Stimulated activated CD8-positive, alpha-beta memory T cell treated with anti-CD3 and anti-CD28 coated beads, Interleukin-2, amount 100 ng/mL, for 48 hours (primary cell): Measurements from ENCODE around the gene DCTN5.
"Not testable (repeated sequence)": the region's sequence is repeated elsewhere in the genome, so short reads cannot be mapped to it uniquely, and the experiment has no call there.

Source experiments
- DNase-seq, 2 donors: peaks; one replicate each; pipeline ENCODE4 v3.0.0-alpha.2; 2020; ENCODE audit warnings: low read depth in 2 of 2

The DCTN5 gene

DNA sequence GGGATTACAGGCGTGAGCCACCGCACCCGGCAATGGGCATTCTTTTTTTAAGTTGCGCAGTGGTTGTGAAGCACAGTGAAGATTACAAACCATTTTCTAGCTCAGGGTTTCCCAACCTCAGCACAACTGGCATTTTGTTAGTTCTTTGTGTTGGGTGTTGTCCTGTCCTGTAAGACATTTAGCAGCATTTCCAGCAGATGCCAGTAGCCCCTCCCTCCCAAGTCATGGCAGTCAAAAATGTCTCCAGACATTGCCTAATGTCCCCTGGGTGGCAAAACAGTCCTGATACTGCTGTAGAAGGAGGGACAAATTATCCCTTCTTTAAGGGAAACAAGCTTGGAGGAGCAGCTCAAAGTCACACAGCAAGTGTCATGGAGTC is 53.0 kb downstream of the DCTN5 start:
- DNase-seq, result no peak

DNA sequence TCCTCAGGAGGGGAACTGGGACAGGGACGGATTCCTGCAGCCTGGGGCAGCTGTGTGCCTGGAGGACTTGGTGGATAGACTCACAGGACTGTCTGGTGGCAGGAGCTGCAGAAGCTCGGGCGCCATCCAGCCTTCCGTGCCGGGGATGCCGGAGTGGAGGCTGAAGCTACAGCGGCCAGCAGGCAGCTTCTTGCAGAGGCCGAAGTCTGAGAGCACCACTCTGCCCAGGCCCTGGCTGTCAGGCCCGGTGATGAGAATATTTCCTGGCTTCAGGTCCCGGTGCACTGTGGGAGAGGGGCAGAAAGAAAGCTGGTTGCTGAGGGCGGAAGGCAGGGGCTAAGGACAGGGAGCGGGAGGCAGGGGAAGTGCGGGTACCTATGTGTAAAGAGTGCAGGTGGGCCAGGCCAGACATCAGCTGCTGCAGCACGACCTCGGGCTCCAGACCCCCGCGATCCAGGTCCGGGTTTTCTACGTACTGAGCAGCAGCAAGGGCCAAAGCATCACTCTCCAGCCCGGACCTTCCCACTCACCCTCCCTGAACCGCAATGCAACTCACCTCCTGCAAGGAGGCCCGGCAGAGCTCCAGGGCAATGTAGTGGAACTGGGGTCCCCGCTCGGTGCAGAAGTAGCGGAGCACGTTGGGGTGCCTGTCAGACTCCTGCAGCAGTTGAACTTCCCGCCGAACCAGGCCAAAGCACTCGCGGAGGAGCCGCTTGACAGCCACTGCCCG is 53.5 kb downstream of the DCTN5 start:
- no peak for DNase-seq

DNA sequence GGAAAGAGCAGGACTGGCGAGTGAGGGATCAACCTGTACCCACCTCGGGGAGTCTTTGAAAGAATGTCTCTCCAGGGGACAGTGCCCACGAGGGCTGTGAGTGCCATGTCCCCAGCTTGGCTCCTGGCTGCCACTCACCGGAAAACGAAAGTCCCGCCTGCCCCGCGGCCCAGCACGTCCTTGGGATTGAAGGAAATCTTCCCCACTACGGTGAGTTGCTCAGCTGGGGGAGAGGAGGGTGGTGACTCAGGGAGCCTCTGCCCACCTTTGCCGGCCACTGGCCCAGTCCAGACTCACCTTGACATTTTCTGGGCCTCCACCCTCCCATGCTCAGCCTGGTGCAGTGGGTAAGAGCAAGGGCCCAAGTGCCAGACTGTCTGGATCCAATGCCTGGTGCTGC is 54.5 kb downstream of the DCTN5 start:
- no peak for DNase-seq

DNA sequence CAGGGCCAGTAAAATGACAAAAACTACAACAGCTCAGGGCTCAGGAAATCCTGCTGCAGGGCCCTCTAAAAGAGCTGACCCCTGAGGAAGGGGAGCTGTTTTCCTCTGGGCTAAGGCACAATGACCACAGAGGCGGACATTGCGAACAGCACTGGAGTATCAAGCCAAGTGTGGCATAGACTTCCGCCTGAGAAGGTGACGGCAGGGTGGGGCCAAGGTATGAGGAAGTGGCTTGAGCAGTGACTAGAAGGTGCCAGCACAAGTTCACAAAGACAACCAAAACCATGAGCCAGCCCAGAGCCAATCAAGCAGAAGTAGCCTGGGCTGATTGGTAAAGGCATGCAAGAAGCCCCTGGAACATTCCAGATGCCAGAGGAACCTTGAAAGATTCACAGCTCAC is 57.8 kb downstream of the DCTN5 start:
- no peak for DNase-seq

DNA sequence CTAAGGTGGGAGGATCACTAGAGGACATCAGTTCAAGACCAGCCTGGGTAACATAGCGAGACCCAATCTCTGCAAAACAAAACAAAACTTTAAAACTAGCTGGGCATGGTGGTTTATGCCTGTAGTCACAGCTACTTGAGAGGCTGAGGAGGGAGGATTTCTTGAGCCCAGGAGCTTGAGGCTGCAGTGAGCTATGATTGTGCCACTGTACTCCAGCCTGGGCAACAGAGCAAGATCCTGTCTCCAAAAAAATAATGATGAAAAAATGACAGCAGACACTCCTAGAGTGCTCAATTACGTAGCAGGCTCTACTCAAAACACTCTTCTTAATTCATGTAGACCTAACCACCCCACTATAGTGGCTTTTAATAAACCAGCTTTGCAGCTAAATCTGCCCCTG is 58.8 kb downstream of the DCTN5 start:
- DNase-seq, result no peak

DNA sequence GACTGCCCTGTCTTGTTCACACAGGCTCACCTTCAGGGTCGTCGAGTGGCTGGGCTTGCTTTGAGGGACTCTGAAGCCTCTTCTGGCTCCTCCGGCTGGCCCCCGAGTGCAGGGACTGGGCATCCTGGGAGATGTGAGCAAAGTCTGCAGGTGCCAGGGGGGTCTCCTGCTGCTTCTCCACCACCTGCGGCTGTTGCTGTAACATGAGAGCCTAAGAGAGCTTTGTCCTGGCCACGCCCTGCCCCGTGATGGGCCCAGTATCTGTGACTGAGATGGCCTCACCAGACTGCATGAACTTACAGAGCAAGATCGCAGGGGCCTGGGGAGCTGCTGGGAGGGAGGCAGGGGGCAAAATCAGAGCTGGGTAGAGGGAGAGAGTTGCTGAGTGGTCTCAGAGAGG is 59.2 kb downstream of the DCTN5 start:
- no peak for DNase-seq

DNA sequence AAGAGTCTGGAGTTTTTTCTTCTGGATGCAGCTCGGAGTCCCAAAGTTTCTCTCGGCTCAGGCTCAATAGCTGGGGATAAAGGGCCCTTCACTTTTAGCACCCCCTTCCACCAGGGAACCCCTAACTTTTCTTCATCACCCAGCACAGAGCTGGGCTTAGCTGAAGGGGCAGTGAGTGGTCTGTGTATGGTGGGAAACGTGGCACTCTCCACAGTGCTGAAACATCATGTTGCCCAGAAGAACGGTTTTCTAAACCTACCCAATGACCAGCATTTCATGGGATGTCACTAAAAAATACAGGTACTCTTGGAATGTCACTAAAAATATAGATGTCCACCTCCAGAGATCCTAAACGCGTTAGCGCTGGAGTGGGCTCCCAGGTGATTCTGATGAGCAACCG is 59.8 kb downstream of the DCTN5 start:
- DNase-seq, result no peak

DNA sequence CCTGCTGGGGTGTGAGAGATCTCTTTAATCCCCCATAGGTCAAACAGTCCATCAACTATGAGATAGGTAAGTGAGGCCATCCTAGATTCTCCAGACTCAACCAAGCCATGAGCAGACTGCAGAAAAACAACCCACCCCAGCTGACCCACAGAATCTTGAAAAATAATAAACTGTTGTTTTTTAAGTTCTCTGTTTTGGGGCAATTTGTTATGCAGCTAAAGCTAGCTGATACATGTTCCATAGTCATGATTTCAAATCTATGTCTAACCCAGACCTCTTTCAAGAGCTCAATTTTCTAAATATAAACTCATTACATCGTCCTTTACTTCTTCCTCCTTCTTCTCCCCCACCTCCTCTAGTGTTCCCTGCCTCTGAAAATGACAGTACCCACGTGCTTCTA is 61.7 kb downstream of the DCTN5 start:
- no peak for DNase-seq

DNA sequence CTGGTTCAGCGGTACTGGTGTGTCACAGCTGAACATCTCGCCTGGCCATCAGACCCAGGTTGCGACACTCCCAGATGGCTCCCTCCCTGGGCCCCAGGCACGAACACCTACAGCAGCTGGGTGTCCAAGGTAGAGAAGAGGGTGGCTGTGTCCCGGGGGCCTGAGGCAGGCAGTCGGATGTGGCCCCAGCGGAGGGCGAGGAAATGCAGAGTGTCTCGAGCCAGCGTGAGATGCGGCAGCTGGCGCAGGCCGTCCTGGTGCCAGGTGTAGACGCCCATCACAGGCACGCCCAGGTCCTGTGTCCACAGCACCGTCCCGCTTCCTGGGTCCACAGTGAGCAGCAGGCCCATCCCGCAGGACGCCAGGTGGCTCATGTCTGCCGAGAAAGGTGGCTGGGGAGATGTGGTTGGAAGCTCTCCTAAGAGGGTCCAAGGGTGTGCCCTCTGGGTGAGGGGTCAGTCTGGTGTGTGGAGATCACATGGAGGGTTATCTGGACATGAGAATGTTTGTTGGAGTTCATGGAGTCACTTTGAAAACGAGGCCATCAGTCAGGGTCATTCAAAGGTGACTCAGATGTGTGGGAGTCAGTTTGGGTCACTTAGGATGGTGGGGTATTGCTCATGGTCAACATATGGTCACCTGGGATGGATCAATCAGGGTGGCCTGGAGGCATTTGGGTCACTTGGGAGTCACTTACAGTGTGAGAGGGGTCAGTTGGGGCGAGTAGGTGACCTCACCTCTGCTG is 63.7 kb downstream of the DCTN5 start:
- DNase-seq, result no peak

DNA sequence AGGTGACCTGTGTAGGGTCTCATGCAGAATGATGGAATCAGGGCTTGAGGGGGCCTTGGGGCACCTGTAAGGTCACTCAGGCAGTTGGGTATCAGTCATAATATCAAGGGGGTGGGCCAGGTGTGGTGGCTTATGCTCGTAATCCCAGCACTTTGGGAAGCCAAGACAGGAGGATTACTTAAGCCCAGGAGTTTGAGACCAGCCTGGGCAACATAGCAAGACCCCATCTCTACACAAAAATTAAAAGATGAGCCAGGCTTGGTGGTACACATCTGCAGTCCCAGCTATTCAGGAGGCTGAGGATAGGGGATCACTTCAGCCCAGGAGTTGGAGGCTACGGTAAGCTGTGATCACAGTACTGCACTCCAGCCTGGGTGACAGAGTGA is 64.2 kb downstream of the DCTN5 start:
- no peak for DNase-seq

DNA sequence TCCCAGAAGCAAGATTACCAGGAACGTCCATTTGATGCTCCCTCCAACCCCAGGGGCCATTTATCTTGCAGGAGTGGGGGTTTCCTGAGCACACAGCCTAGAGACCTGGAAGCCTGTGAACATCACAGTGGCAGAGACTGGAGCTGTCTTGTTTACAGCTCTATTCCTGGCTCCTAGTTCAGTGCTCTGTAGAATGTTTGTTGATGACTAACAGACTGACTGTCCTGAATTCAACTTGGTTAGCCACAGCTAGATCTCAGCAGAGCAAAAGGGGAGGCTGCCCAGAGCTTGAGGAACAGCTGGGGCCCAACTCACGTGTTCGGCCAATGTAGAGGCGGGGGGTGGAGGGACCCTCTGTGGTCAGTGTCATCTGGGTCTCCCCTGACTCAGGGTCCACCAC is 65.2 kb downstream of the DCTN5 start:
- DNase-seq, result no peak

DNA sequence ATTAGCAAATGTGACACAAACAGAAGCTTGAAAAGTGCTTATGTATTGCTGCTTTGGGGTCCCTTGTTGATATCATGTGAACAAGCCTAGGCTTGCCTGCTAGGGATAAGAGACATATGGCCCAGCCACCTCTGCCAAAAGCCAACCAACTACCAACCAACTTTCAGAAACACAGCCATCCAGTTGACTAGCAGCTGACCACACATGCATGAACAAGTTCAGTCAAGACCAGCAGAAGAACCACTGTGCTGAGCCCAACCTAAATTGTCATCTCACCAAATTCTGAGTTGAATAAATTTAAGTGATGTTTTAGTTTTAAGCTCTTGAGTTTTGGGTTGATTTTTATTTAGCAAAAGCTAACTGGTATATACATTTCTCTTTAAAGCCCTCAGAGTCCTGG is 68.3 kb downstream of the DCTN5 start:
- DNase-seq, result no peak

DNA sequence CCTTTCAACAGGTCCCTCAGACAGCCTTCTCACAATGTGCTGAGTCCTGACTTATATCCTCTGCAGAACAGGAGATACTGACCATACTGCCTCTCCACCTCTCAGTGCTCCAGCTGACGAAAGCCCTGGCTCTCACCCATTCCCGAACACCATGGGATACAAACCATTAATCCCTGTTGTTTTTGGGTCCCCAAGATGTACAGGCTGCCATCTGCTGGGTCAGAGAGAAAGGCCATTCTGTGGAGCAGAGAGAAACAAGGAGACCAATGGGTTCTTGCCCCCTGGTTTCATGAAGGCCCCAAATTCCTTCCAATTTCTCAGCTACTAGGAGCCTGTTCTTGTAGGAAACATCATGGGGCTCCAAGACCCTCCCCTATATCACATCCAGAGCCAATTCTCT is 68.7 kb downstream of the DCTN5 start:
- DNase-seq, result no peak

DNA sequence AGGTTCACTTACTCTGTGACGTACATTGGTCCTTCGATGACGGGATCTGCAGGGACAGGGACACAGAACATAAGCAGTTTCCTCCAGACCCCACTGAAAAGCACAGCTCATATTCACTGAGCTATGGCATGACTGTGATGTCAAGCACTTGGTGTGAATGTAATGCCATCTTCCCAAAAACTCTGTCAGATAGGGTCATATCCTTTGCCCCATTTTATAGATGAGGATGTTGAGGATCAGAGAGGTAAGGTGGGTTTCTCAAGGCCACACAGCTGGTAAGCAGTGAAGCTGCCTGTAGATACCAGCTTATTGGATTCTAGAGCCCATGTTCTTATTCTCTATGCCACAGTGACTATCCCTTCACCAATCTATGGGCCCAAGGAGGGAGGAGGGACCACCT is 69.2 kb downstream of the DCTN5 start:
- no peak for DNase-seq

DNA sequence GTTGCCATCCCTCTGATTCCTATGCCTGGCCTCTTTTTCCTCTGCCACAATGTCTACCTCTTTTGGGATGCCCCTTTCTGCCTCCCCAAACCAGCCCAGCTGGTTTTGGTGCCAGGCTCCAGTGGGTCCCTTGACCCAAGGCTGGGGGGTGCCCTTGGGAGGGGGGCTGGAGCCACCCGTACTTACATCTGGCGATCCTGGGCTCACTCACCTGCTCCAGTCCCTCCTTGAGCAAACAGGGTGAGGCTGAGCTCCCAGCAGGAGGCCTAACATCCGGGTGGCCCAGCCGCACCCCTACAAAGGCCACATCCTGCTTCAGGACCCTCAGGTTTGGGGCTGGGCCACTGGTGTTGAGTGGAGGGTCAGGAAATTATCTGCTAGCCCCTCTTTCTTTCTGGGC is 70.5 kb downstream of the DCTN5 start:
- DNase-seq, result no peak

DNA sequence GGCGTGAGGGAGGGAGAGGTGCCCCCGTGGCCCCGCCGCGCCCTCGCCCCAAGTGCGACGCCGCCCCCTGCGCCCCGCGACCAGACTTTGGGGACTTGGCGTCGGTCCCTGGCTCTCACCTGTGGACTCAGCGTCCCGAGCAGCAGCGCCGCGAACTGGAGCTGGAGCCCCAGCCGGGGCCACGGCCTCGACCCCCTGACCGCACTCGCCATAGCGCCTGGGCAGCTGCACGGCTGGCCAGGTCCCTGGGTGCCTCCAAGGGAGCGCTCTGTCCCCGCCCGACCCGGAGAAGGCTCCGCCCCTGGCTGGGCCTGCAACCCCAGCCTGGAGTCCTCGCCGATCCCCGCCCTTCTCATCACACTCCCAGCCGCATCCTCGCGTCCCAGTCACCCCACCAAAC is 71.7 kb downstream of the DCTN5 start, which contains the start of gene ERN2:
Gene ERN2, minus strand, starts transcription at position 247 of the 400 bp plus-strand sequence. Its CDS starts 35 bp downstream, at position 212.
- no peak for DNase-seq

DNA sequence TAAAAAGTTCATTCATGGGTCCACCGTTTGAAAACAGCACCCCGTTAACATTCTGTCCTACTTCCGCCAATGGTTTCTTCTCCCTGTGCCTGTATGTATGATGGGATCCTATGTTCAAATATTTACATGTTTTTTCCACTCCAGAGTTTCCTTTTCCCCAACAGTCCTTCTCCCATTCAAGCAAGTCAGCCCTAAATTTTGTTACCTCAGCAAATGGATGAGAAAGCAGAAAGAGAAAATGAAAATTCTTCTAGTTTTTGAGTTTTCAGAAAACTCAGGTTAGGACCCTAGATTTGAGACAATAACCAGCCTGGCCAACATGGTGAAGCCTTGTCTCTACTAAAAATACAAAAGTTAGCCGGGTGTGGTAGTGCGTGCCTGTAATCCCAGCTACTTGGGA is 75.2 kb downstream of the DCTN5 start:
- DNase-seq, result no peak

DNA sequence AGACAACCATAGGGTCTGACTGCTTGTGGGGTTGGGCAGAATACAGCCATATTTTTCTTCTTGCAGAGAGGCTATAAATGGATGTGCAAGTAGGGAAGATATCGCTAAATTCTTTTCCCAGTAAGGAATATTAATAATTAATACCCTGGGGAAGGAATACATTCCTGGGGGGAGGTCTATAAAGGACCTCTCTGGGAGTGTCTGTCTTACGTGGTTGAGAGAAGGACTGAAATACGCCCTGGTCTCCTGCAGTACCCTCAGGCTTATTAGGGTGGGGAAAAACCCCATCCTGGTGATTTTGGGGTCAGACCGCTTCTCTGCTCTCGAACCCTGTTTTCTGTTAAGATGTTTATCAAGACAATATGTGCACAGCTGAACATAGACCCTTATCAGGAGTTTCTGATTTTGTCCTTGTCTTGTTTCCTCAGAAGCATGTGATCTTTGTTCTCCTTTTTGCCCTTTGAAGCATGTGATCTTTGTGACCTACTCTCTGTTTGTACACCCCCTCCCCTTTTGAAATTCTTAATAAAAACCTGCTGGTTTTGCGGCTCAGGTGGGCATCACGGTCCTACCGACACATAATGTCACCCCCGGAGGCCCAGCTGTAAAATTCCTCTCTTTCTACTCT is 81.5 kb downstream of the DCTN5 start:
- not testable (repeated sequence) for DNase-seq

DNA sequence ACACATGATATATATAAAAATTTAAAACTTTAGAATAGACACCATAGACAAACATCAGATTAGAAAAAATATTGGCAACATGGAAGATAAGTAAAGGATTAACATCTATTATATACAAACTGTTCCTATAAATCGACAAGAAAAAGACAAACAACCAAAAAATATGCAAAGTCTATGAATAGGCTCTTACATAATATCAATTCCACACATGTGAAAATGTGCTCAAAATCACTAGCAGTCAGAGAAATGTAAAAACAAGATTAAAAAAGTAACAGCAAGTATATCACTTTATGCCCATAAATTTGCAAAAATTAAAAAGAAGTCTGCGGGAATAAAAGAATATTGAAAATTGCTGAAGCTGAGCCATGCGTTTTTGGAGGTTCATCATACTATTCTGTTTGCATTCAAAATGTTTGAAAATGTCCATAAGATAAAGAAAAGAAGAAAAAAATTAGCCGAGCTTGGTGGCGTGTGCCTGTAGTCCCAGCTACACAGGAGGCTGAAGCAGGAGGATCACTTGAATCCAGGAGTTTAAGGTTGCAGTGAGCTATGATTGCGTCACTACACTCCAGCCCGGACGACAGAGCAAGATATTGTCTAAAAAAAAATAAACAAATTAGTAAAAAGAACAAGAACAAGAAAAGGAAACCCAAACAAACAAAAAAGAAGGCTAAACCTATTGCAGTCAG is 83.0 kb downstream of the DCTN5 start:
- DNase-seq, result no peak

DNA sequence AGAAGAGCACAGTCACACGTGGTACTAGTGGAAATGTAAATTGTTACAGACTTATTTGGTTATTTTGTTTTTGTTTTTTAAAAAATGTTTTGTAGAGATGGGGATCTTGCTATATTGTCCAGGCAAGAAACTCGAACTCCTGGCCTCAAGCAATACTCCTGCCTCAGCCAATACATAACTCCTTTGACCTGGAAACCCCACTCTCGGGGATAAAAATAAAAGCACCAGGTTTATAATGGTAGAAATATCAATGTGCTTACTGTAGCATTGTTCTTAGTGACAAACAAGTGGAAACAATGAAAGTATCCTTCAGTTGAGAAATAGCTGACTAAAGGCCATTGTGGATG is 83.5 kb downstream of the DCTN5 start:
- no peak for DNase-seq

DNA sequence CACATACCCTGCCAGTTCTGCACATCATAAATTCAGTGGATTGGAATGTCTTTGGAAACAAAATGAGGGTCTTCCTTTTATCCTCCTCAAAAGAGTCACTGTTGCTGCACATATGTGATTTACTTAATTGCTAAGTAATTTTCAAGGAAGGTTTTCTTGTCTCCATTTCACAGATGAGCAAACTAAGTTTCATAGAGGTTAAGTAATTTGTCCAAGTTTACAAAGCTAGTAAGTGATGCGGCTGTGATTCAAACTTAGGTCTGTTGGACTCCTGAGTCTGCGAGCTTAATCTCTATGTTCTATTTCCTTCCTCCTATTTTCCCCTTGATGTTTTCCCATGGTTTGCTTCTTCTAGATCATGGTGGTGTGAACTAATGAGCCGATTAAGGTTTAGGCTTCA is 85.4 kb downstream of the DCTN5 start:
- DNase-seq, result no peak
